NK-92 (cell line): ENCODE results near the gene SLC38A5.
"Not testable (repeated sequence)": the region's sequence is repeated elsewhere in the genome, so short reads cannot be mapped to it uniquely, and the experiment has no call there.

Experiments
- DNase-seq: peaks from one replicate; lab custom pipeline; 2025; ENCODE audit not compliant: unreplicated experiment; lab: John Stamatoyannopoulos, UW

Gene SLC38A5

GRCh38 chrX:48470110-48470832 lies at the start of gene SLC38A5:
Gene SLC38A5, minus strand, starts transcription at chrX:48470260. Its CDS starts 2,336 bp downstream, at chrX:48467924.
- DNase-seq = no peak

- not testable (repeated sequence) for DNase-seq
These were observed 49.4 kb upstream of the SLC38A5 start for GRCh38 chrX:48519481-48519880.

GRCh38 chrX:48516987-48517386 lies 46.9 kb upstream of the SLC38A5 start:
- DNase-seq = no peak

GRCh38 chrX:48516285-48516684 lies 46.2 kb upstream of the SLC38A5 start:
- no peak for DNase-seq

- no peak for DNase-seq
These were observed 45.8 kb upstream of the SLC38A5 start for GRCh38 chrX:48515842-48516241.

GRCh38 chrX:48514868-48515460 lies 44.9 kb upstream of the SLC38A5 start:
- DNase-seq = no peak

GRCh38 chrX:48514126-48514806 lies 44.2 kb upstream of the SLC38A5 start:
- DNase-seq = no peak

- DNase-seq = no peak
These were observed 43.6 kb upstream of the SLC38A5 start for GRCh38 chrX:48513670-48514069.

- DNase-seq = no peak
These were observed 42.4 kb upstream of the SLC38A5 start for GRCh38 chrX:48512371-48512935.

- no peak for DNase-seq
These were observed 41.5 kb upstream of the SLC38A5 start for GRCh38 chrX:48511560-48511959.

- no peak for DNase-seq
These were observed 39.6 kb upstream of the SLC38A5 start for GRCh38 chrX:48509619-48510018.

GRCh38 chrX:48509245-48509590 lies 39.2 kb upstream of the SLC38A5 start:
- no peak for DNase-seq

- DNase-seq = no peak
These were observed 38.6 kb upstream of the SLC38A5 start, which contains the start of gene PORCN for GRCh38 chrX:48508400-48509244. Gene PORCN, plus strand, starts transcription at chrX:48508992. Its CDS starts 829 bp downstream, at chrX:48509821.

GRCh38 chrX:48507246-48507645 lies 37.2 kb upstream of the SLC38A5 start:
- no peak for DNase-seq

GRCh38 chrX:48505481-48505880 lies 35.4 kb upstream of the SLC38A5 start:
- no peak for DNase-seq

GRCh38 chrX:48504261-48504660 lies 34.2 kb upstream of the SLC38A5 start:
- DNase-seq = no peak

- DNase-seq = no peak
These were observed 28.3 kb upstream of the SLC38A5 start for GRCh38 chrX:48498374-48498809.

GRCh38 chrX:48497871-48498270 lies 27.8 kb upstream of the SLC38A5 start:
- DNase-seq = no peak

- no peak for DNase-seq
These were observed 26.6 kb upstream of the SLC38A5 start for GRCh38 chrX:48496660-48497059.

GRCh38 chrX:48493890-48494364 lies 23.9 kb upstream of the SLC38A5 start:
- DNase-seq = no peak
